ENCODE measurements around the gene GIPC2. TPM values are rescaled to one million over a fixed set of nuclear protein-coding genes. Genes with fewer than 3 reads are reported as not detected.
A peak's percentile ranks its signal among the peaks of the same experiment; 100 is the strongest.
"Not testable (repeated sequence)": the region's sequence is repeated elsewhere in the genome, so short reads cannot be mapped to it uniquely, and the experiment has no call there.

Gene GIPC2, protein sequence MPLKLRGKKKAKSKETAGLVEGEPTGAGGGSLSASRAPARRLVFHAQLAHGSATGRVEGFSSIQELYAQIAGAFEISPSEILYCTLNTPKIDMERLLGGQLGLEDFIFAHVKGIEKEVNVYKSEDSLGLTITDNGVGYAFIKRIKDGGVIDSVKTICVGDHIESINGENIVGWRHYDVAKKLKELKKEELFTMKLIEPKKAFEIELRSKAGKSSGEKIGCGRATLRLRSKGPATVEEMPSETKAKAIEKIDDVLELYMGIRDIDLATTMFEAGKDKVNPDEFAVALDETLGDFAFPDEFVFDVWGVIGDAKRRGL
- not detected for total RNA-seq

DNA sequence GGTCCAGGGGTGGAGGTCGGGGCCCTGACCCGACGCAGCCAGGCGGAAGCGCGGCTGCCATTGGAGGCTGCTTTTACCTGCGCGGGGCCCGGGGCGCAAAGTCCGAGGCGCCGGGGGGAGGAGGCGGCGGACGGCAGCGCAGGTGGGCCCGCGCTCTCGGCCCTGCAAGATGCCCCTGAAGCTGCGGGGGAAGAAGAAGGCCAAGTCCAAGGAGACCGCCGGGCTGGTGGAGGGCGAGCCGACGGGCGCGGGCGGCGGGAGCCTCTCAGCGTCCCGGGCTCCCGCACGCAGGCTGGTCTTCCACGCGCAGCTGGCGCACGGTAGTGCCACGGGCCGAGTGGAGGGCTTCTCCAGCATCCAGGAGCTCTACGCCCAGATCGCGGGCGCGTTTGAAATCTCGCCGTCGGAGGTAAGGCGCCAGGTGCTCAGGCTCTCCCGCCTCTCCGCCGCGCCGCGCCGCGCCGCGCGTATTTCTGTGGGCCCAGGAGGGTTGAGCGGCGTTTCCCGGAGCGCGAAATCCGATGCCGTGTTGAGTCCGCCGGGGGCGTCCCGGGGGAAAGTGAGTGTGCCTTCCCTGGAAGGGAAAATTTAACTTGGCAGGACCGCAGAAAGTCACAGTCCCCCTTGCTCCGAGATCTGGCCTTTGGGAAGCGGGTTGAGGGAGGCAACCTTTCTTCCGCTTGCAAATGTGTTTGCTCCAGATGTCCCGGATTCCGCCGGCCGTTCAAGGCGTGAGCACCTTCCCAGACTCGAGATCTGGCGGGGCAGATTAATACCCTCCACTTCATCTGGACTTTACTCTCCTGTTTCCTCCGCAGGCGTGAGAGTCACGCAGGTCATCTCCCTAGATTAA is at the start of gene GIPC2:
TSS of gene GIPC2 (plus strand) at position 41 of the 853 bp plus-strand sequence. CDS start at position 170, 129 bp downstream.
- no peak for DNase-seq

DNA sequence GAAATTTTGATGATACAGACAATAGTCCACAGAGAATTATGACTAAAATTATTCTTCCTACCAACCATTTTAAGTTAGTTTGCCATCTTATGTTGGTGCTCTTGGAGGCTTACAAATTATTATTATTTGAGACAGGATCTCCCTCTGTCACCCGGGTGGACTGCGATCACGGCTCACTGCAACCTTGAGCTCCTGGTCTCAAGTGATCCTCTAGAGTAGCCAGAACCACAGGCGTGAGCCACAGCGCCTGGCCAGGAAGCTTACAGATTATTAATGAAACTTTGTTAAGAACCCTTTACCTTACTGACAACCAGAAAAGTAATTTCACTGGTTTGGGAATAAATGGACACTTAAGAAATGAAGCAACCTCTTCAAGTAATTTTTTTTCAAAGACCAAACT is 49.0 kb upstream of the GIPC2 start:
- DNase-seq, result no peak

DNA sequence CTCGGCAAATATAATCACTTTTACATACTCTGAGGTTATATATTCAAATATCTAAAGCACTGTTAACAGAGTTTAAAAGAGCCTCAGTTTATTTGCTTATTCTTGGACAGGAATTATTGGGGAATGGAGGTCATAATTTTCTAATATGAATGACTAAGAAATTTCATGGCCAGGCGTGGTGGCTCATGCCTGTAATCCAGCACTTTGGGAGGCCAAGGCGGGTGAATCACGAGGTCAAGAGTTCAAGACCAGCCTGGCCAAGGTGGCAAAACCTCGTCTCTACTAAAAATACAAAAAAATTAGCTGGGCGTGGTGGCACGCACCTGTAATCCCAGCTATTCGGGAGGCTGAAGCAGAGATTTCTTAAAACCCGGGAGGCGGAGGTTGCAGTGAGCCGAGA is 45.2 kb upstream of the GIPC2 start:
- DNase-seq, result not testable (repeated sequence)

DNA sequence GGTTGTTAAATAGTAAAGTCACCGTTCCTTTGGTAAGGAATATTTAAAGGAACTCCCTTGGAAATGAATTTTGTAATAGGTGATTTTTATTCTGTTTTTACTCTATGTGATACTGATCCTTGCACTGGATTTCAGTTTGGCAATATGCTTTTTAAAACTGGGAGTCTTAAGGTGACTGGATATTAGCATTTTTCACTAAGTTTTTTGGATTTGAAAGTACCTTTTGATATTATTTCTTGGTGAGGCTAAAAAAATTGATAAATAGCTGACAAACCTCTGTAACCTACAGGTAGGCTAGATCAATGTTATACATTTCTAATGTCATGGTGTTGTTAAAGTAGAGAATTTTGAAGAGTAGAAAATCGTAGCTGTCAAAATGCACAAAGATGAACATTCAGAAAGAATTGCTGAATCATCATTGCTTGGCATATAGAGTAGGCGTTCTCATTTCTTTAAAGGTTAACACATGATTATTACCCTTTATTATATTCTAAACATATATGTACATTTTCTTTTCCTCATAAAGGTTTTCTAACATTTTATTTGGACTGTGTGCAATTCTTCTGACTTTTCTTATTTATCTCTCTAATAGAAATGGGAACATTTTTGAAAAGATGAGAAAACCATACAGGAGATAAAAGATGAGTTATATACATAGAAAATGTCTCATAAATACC is 42.6 kb upstream of the GIPC2 start:
- DNase-seq, result no peak

DNA sequence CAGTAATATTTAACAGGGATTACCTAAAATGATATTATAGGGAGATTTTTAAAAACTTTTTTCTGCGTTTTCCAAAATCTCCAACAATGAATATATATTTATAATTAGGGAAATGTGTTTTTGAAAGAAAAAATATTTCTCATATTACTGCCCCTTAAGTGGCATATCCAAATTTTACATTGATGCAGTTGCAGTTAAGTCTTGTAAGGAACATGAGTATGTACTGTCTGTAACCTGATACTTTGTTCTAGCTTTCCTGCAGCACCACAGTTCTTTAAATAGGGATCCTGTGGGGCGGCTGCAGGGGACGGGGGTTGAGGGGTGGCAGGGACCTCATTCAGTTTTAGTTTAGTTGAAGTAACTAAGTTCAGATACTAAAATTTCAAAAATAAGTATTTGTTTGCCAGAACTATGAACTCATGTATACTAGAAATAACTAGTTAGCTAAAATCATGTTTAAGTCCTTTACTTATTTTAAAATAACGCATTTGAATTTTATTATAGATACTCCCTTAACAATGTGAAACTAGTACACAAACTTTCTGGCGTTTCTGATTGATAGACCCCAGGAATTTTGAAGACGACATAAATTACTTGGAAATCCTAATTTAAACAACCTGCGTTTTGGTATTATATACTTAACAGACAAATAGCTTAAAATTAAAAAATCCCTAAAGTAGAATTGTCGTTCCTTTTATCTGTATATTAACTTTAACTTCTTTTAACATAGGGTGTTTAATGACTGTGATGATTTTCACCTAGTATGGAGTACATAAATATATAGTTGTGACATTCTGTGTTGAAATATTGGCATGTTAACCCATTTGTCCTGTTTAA is 41.7 kb upstream of the GIPC2 start:
- DNase-seq, result no peak

DNA sequence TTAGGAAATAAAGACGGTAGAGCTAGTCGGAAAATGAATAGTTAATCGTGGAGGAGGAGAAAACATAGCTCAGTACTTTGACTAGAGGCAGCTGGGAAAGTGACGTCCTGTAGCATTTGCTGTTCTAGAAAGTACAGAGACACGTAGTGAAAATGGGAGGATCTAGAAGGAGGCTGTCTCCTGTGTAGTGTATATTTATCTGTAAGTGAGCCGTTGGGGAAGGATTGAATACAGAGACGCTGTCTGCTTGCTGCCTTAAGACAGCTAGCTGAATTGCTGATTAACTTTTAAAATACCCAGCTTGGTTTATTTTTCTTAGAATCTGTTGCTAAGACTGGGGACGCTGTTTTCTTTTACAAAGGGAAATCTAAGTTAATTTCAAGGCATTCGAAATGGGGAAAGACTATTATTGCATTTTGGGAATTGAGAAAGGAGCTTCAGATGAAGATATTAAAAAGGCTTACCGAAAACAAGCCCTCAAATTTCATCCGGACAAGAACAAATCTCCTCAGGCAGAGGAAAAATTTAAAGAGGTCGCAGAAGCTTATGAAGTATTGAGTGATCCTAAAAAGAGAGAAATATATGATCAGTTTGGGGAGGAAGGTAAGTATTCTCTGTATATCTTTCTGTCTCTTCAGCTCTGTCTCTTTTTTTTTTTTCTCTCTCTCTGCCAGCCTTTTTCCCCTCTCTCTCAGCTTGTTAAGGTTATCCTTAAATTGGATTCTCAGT is 40.9 kb upstream of the GIPC2 start, which contains the start of gene DNAJB4:
TSS of gene DNAJB4 (plus strand) at position 221 of the 729 bp plus-strand sequence. CDS start at position 393, 172 bp downstream.
- DNase-seq, result peak; percentile 65

DNA sequence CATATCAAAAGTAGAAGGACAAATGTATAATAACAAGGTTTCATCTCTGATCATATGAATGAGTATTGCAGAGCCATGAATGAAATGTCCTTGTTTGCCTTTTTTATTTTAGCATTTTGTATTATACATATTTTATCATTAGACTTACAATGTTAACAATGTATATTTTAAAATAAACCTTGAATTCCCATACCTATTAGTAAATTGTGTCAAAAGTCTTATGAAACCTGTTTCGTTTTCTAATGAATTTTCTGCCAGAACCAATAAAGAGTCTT is 40.4 kb upstream of the GIPC2 start:
- no peak for DNase-seq

DNA sequence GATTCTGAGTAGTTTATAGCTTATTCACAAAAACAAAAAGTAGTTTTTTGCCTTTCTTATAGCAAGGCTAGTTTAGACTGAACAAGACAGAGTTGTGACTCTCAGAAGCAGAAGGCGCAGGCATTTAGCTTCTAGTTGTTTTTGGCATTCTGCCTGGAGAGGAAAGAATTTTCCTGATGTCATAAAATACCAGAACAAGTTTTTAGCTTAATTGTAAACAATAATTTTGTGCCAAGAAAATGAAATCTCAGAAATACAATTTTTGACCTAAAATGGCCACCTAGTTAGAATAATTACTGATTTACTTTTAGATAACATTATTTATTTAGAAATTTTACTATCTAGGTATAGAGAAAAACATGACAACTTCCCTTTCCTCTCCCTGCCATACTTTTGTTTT is 40.0 kb upstream of the GIPC2 start:
- no peak for DNase-seq

DNA sequence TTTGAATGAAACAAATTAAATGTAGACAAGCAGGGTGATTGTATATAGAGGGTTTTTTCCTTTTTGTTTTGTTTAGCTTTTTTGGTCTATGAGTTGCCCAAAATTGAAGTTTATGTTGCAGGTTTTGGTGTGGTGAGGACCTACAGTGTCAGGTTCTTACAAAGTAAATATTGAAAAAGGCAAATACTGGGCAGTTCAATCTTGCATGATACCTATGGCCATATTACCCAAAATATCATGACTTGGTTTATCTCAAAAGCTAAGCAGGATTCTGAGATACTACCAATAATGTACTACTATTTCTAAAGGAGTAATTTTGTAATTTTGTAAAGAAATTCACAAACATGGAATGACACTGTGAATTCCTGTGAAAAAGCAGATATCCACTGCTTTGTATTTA is 39.2 kb upstream of the GIPC2 start:
- no peak for DNase-seq

DNA sequence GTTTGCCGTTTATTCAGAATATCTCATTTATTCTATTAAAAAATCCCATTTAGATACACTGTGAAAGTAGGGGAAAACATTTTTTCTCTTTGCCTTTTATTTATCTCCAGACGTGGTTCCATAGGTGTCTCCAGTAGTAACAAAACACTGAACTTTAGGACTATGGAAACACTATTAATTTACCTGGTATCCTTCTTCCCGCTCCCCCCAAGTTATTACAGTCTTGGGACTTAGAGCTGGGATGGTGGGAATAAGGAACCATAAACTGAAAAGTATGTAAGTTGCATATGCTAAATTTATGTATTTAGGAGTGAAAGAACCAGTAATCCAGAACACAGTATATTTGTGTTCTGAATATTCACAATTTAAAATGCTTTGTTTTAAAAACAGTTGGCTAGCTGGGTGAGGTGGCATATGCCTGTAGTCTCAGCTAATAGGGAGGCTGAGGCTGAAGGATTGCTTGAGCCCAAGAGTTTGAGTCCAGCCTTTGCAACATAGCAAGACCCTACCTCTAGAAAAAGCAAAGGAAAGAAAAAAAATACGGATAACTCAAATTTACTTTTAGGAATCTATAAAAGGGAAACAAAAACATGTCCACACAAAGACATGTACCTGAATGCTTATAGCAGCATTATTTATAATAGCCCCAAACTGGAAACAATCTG is 38.0 kb upstream of the GIPC2 start:
- DNase-seq, result no peak

DNA sequence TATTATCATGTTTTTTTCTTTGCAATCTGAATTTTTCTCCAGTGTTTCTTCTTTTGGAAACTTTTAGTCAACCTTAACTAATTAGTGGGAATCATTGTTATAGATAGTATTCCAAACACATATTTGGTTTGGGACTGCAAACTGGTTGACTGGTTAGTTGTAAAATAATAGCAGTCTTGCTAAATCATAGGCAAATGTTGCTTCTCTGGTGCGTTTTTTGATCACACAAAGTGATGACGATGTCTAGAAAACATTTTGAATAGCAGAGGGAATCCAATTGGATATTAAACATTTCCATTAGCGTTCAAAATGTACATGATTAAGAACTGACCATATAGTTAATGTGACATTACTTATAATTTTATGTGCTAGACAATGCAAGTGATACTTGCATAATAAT is 36.5 kb upstream of the GIPC2 start:
- DNase-seq, result no peak

DNA sequence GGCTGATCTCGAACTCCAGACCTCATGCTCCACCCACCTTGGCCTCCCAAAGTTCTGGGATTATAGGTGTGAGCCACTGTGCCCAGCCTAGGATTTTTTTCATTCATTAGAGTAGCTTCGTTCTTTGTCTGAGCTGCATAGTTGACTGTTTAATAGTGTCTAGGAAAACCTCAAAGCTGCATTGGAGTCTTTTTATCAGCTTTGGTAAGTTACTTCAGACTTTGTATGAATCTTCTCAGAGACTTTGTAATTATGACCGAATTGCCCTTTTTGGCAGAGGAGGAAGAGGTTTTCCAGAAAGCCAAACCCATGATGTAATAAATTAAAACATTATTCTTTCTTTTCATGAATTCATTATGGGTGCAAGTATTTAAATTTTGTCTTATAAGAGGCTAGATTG is 35.9 kb upstream of the GIPC2 start:
- DNase-seq, result no peak

DNA sequence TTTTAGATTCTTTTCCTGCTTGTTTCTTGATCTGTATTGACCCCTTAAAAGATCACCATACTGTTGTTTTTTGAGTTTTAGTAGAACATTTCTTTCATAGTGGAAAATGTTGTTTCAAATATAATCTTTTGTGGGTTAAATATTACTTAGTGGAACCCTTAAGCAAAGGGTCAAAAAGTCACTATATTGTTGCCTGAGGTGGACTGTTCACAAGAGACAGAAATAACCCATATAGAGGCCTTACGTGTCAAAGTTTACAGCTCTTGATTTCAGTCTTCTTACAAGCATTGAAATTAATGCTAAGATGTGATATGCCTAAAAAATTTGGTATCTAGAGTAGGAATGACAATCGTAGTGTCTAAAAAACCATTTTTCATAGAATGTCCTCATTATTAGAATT is 34.7 kb upstream of the GIPC2 start:
- no peak for DNase-seq

DNA sequence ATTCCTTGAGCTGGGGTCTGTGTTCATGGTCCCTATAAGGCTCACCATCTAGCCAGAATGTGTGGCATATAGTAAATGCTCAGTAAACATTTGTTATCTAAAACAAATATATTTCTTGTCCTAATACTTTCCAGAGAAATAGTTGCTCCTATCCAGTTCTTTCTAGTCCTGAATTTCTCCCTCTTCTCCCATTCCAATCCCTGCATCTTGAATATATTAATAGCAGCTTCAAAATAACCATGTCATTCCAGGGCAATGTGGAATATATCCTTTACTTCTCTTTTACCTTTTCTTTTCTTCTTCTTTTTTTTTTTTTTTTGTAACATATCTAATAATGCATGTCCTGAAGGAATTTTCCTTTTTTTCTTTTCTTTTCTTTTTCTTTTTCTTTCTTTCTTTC is 30.6 kb upstream of the GIPC2 start:
- DNase-seq, result no peak

DNA sequence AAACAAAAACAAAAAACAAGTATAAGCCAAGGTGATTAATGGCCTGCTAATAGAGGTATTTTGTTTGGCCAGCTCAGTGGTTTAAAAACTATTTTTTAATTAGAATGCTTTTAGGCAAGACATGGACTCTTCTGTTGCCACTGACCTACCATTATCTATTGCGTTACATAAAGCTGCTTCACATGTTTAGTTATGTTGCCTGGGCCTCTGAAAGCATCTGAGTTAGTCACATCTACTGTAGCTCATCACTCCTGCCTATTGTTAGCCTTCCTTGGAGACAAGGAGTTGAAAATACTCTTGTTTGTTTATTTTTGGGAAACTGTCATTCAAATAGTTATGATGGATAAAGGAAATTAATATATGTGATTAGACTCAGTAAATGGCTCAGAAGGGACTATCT is 26.7 kb upstream of the GIPC2 start:
- no peak for DNase-seq

DNA sequence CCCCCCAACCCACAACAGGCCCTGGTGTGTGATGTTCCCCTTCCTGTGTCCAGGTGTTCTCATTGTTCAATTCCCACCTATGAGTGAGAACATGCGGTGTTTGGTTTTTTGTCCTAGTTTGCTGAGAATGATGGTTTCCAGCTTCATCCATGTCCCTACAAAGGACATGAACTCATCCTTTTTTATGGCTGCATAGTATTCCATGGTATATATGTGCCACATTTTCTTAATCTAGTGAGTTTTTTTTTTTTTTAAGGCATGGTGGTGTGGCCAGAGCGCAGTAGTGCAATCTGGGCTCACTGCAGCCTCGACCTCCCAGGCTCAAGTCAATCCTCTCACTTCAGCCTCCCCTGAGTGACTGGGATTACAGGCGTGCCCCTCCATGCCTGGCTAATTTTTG is 24.6 kb upstream of the GIPC2 start:
- not testable (repeated sequence) for DNase-seq

DNA sequence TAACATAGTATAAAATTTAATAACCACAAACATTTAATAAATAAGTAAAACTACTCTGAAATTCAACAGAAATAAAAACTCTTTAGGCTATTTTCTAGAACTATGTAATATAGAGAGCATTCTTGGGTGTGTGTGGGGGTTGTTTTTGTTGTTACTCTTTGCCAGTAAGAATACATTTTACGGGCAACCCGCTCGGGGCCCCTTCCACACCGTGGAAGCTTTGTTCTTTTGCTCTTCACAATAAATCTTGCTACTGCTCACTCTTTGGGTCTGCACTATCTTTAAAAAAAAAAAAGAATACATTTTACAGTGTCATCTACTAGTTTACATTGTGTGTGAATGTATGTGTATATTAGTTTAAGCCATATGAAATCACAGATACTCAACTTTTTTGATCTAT is 16.0 kb upstream of the GIPC2 start:
- no peak for DNase-seq

DNA sequence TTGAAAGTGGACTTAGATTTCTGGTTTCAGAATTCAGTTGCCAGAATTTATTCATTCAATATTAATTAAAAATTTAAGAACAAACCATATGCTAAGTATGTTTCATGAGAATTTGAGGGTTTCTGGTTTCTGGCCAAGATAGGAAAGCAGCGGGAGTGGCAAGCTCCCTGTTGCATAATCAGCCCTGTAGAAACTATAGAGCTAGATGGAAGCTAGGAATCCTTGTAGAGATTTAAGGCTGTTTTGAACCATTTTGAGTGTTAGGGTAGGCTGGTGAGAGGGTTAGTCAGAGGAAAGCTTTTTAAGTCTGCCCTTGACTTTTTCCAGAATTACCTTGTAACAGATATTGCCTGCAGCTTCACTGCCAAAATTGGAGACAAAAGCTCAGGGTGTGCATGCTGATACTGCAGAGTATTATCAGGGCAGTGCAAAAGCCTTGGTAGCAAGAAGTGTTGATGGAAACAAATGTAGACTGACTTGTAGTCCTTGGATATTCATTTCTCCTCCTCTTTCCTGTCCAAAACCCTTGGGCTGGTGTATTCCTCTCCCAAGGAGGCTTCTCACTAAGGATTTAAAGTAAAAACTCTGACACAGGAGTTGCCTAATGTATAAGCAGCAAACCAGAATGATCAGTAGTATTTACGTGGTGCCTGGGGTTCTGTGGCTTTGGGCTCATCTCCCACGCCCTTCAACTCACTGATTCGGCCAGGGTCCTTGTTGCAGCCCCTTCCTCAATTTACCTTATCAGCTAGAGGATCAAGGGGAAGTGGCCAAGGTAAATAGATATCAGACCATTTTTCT is 12.6 kb upstream of the GIPC2 start:
- no peak for DNase-seq

DNA sequence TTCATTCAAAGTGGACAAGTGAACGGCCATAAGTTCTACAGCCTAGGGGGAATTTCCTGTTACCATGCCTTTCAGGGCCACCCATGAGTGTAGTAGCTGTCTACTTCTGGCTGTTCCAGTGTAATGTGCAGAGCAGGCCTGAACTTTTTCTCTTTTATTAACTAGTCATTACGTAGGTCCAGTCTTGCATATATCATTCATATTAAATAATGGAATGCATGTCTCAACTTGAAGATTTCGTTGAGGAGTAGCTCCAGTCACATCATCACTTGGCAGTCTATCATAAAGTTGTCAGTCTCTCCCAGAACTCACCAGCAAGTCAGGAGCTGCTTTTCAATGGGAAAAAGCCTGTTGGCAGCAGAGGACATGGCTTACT is 12.0 kb upstream of the GIPC2 start:
- no peak for DNase-seq

DNA sequence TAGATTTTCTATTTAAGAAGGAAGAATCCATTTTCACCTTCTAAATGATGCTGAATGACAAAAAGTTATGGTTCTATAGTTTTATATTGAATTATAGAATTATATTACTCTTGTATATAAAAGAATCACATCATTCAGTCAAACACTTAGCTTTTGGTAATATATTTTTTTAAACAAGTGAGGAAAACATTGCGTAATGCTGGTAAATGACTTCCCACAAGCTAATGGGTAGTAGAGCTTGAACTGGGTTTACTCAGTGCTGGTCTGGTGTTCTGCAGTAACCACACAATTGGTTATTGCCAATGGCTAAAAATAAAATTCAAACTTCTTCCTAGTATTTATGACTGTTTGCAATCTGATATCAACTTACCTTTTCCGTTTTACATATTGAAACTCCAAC is 10.6 kb upstream of the GIPC2 start:
- DNase-seq, result no peak

DNA sequence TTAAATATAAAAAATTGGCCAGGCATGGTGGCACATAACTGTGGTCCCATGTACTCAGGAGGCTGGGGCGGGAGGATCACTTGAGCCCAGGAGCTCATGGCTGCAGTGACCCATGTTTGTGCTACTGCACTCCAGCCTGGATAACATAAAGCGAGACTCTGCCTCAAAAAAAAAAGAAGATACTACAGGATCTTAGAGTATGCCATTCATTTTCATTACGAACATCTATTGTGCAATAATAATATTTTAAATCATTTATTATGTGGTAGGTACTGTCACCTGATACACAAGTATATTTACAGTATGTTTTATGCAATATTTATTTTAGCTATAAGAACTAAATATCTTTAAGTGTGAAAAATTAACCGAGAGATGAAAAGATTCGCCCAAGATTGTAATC is 9.3 kb upstream of the GIPC2 start:
- DNase-seq, result no peak
